CD4-positive, CD25-positive, alpha-beta regulatory T cell (primary cell): Measurements from ENCODE around the gene TMEM269. TPM values are rescaled to one million over a fixed set of nuclear protein-coding genes. Genes with fewer than 3 reads are reported as not detected.

Experiments used
- ATAC-seq, 2 donors: fragments of 150-1000 bp; cut with Tn5 transposase; one replicate each; pipeline ENCODE4 v1.10.0; 2021; ENCODE audit warnings: low read depth in 2 of 2, moderate number of reproducible peaks in 2 of 2, moderate library complexity in 1 of 2
- DNase-seq, 3 donors: peaks; one replicate each; pipeline versions ENCODE4 v3.0.0 to v3.0.0-alpha.2; 2012 to 2022; ENCODE audit warnings: mixed read lengths in 1 of 3
- H3K27ac ChIP-seq: one replicate; pipeline ENCODE4 v1.7.0; 2013; ENCODE audit warnings: mild to moderate bottlenecking, low read length; ENCODE audit not compliant: insufficient read depth, poor library complexity, severe bottlenecking
- H3K27me3 ChIP-seq: one replicate; pipeline ENCODE4 v1.7.0; 2013; ENCODE audit warnings: low read length; ENCODE audit not compliant: control insufficient read depth, insufficient read depth
- H3K36me3 ChIP-seq: one replicate; pipeline ENCODE4 v1.7.0; 2013; ENCODE audit warnings: mild to moderate bottlenecking, low read length, moderate library complexity; ENCODE audit not compliant: control insufficient read depth, insufficient read depth
- H3K4me1 ChIP-seq: 2 replicates; pipeline ENCODE4 v1.7.0; 2013; ENCODE audit warnings: mild to moderate bottlenecking, low read length; ENCODE audit not compliant: insufficient read depth, control insufficient read depth, poor library complexity, severe bottlenecking
- H3K4me3 ChIP-seq: one replicate; pipeline ENCODE4 v1.7.0; 2013; ENCODE audit warnings: low read depth, mild to moderate bottlenecking, low read length, moderate library complexity
- H3K9me3 ChIP-seq, 2 experiments: 1 replicate in 1 of 2; 2 replicates in 1 of 2; pipeline ENCODE4 v1.7.0; 2013; ENCODE audit warnings: low read length in 2 of 2, mild to moderate bottlenecking in 1 of 2, moderate library complexity in 1 of 2; ENCODE audit not compliant: control insufficient read depth in 2 of 2
- H3K27ac Mint-ChIP-seq, 3 donors: one replicate each; pipeline ENCODE4 v1.8.0; 2020 to 2022; ENCODE audit warnings: mild to moderate bottlenecking in 3 of 3, mixed read lengths in 3 of 3, moderate library complexity in 2 of 3
- H3K27me3 Mint-ChIP-seq: one replicate; pipeline ENCODE4 v1.8.0; 2022; ENCODE audit warnings: mild to moderate bottlenecking, mixed read lengths
- H3K36me3 Mint-ChIP-seq: one replicate; pipeline ENCODE4 v1.8.0; 2020; ENCODE audit warnings: mixed read lengths
- H3K4me1 Mint-ChIP-seq, 4 donors: one replicate each; pipeline ENCODE4 v1.8.0; 2020 to 2022; ENCODE audit warnings: mixed read lengths in 4 of 4, mild to moderate bottlenecking in 1 of 4
- H3K4me3 Mint-ChIP-seq, 4 donors: one replicate each; pipeline ENCODE4 v1.8.0; 2020 to 2022; ENCODE audit warnings: mild to moderate bottlenecking in 4 of 4, mixed read lengths in 4 of 4, moderate library complexity in 3 of 4
- H3K9me3 Mint-ChIP-seq, 7 donors: one replicate each; pipeline ENCODE4 v1.8.0; 2020 to 2022; ENCODE audit warnings: mixed read lengths in 7 of 7, mild to moderate bottlenecking in 3 of 7, moderate library complexity in 2 of 7
- polyA plus RNA-seq, 4 donors: library from polyadenylated mRNA; unstranded; fragments of 300-500 nt; fragmentation: Illumina TruSeq; gene quantifications; one replicate each; pipeline ENCODE4 v1.2.3, GENCODE V29; 2021
- total RNA-seq: library from RNA; stranded (reverse); gene quantifications from one replicate; pipeline ENCODE4 v1.2.3, GENCODE V29; 2022

The TMEM269 gene
- total and polyA plus RNA-seq, 5 donors from 2014 or later: 0.12 to 1.1 TPM; not detected in 3

DNA sequence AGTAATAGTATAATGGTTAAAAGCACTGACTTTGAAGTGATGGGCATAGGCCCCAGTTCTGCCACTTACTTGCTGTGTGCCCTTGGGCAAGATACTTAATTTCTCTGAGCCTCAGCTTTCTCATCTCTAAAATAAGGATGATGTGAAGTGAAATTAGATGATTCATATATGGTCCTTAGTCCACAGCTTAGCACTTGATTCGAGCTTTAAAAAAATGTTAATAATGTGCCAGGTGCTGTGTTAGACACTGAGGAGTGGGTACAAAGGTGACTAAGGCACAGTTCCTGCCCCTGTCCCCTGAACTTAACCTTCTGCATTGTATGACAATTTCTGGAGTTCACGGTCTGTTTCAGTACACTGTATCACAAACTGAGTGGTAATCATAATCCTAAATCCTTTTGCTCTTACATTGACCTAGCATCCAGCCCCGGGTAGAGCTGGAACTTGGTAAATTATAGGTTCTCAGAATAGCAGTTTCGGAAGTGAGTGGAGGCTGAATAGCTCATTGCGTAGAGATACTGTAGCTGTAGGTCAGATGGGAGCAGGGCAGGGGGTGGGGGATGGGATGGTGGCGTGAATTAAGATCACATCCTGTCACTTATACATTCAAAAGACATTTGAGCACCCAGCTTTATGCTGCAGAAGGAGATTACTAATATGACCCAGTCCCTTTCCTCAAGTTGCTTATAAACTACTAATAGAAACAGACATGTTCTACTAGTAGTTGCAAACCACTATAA is 63.1 kb downstream of the TMEM269 start:
- Mint-ChIP-seq H3K36me3 (peaks cover 34% of the 10 kb centered on the region), H3K27me3 (no peaks in the 10 kb centered on the region), H3K4me3 (peak overlapping the region; percentile 91 to 96 (median 95)), H3K27ac (peak overlapping the region; percentile 83 to 97 (median 87)), H3K9me3 (peaks cover 0 to 4% (median 0%) of the 10 kb centered on the region in 7 donors), H3K4me1 (peaks cover 11 to 43% (median 30%) of the 10 kb centered on the region in 4 donors)
- H3K4me3 ChIP-seq: peak overlapping the region; percentile 94
- peaks cover 36% of the 10 kb centered on the region for H3K4me1 ChIP-seq
- ATAC-seq (no peak), DNase-seq (peak in 1 of 3 donors; percentile 61)
- no peaks in the 10 kb centered on the region for H3K9me3 ChIP-seq
- H3K36me3 ChIP-seq: peaks cover 14% of the 10 kb centered on the region
- H3K27me3 ChIP-seq: no peaks in the 10 kb centered on the region
- H3K27ac ChIP-seq: no peak overlapping the region

DNA sequence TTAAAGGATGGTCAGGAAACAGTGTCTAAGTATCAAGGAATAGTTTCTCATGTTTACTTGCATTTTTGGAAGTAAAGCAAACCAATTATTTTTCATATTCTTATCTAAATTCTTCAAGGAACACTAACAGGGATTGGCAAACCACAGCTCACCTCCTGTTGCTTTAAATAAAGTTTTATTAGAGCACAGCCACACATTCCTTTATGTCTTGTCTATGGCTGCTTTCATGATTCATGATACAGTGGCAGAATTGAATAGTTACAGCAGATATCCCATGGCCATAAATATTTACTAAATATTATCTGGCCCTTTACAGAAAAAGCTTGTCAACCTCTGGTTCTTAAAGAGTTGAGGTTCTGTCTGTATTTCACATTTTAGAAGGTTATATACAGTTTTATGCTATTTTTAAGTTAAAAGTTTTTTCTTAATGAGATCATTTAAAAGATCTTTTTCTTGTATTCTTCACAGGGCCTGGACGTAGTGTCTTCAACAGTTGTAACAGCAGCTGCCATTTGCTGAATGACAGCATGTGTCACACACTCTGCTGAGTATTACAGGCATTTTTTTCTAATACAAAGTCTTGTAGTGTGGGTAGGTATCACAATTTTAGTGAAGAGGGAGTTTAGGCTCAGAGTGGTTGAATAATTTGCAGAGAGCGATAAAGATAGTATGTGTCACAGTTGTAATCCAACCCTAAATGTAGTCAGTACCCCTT is 64.2 kb downstream of the TMEM269 start:
- peak overlapping the region in 1 of 3 donors; percentile 97 for H3K27ac Mint-ChIP-seq
- peak overlapping the region; percentile 2 to 95 (median 72) for H3K4me3 Mint-ChIP-seq

DNA sequence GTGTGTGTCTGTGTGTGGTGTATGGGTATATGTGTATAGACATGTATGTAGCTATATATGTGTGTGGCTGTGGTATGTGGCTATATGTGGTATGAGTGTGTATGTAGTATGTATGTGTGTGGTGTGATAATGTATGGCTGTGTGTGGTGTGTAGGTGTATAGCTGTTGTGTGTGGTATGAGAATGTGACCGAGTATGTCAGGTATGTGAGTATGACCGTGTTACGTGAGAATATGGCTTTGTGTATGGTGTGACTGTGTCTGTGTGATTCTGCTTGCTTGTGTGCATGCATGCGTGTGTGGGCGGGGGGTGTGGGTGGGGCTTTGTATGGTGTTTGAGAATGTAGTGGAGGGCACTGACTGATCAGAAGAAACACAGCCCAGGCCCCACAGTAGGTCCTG is 65.2 kb downstream of the TMEM269 start:
- Mint-ChIP-seq H3K4me1 (peaks cover 11 to 40% (median 29%) of the 10 kb centered on the region in 4 donors), H3K27ac (peak overlapping the region in 1 of 3 donors; percentile 0), H3K36me3 (peaks cover 26% of the 10 kb centered on the region), H3K27me3 (no peaks in the 10 kb centered on the region), H3K9me3 (peaks cover 0 to 4% (median 0%) of the 10 kb centered on the region in 7 donors), H3K4me3 (peak overlapping the region in 1 of 4 donors; percentile 78)
- Histone ChIP-seq H3K27me3 (no peaks in the 10 kb centered on the region), H3K4me1 (peaks cover 36% of the 10 kb centered on the region), H3K4me3 (no peak overlapping the region), H3K9me3 (no peaks in the 10 kb centered on the region), H3K27ac (no peak overlapping the region), H3K36me3 (peaks cover 14% of the 10 kb centered on the region)
- DNase-seq (no peak), ATAC-seq (no peak)

More for the DNA sequence above, 64.2 kb downstream of the TMEM269 start:
- Histone ChIP-seq H3K9me3 (no peaks in the 10 kb centered on the region), H3K4me1 (peaks cover 36% of the 10 kb centered on the region), H3K36me3 (peaks cover 14% of the 10 kb centered on the region), H3K27me3 (no peaks in the 10 kb centered on the region), H3K27ac (no peak overlapping the region), H3K4me3 (peak overlapping the region; percentile 94)
- Mint-ChIP-seq H3K4me1 (peaks cover 11 to 43% (median 30%) of the 10 kb centered on the region in 4 donors), H3K9me3 (peaks cover 0 to 4% (median 0%) of the 10 kb centered on the region in 7 donors), H3K36me3 (peaks cover 26% of the 10 kb centered on the region), H3K27me3 (no peaks in the 10 kb centered on the region)
- ATAC-seq: no peak
- DNase-seq: no peak

Other genes with a start within 250 kb of the TMEM269 start
- gene PPIH, start 126.6 kb upstream of the TMEM269 start, total RNA-seq: 29.6 TPM
- 10 to 100 TPM; 61.8 to 72.9 (median 69.2) TPM for gene PPIH, start 126.6 kb upstream of the TMEM269 start, polyA plus RNA-seq
- 323 TPM for gene YBX1, start 102.6 kb upstream of the TMEM269 start, total RNA-seq
- 100 to 1,000 TPM in 1 of 4 donors, 10 to 100 TPM in 3; 89.9 to 110 (median 93.1) TPM for gene YBX1, start 102.6 kb upstream of the TMEM269 start, polyA plus RNA-seq
- gene CLDN19, start 44.8 kb upstream of the TMEM269 start, total RNA-seq: not detected
- gene CLDN19, start 44.8 kb upstream of the TMEM269 start, polyA plus RNA-seq: not detected
- gene P3H1, start 18.0 kb upstream of the TMEM269 start, total RNA-seq: 30.4 TPM
- gene P3H1, start 18.0 kb upstream of the TMEM269 start, polyA plus RNA-seq: 10 to 100 TPM; 12.6 to 16.3 (median 14.3) TPM
- 14.3 TPM for gene C1orf50, start 17.7 kb upstream of the TMEM269 start, total RNA-seq
- gene C1orf50, start 17.7 kb upstream of the TMEM269 start, polyA plus RNA-seq: 10 to 100 TPM in 1 of 4 donors, 1 to 10 TPM in 3; 3.8 to 12.7 (median 6.0) TPM
- 4.9 TPM for gene ERMAP, start 32.1 kb downstream of the TMEM269 start, total RNA-seq
- 1 to 10 TPM; 2.8 to 4.1 (median 3.5) TPM for gene ERMAP, start 32.1 kb downstream of the TMEM269 start, polyA plus RNA-seq
- gene SVBP, start 32.4 kb downstream of the TMEM269 start, total RNA-seq: 24.4 TPM
- 100 to 1,000 TPM in 2 of 4 donors, 10 to 100 TPM in 2; 82.7 to 126 (median 98.9) TPM for gene SVBP, start 32.4 kb downstream of the TMEM269 start, polyA plus RNA-seq
- 5.3 TPM for gene ZNF691, start 61.6 kb downstream of the TMEM269 start, total RNA-seq
- gene ZNF691, start 61.6 kb downstream of the TMEM269 start, polyA plus RNA-seq: 10 to 100 TPM in 1 of 4 donors, 1 to 10 TPM in 3; 7.6 to 13.7 (median 9.7) TPM
- 60.2 TPM for gene SLC2A1, start 173.9 kb downstream of the TMEM269 start, total RNA-seq
- 10 to 100 TPM; 22.0 to 25.5 (median 23.6) TPM for gene SLC2A1, start 173.9 kb downstream of the TMEM269 start, polyA plus RNA-seq